ENCODE results near the gene KIAA0319L.
"Not testable (repeated sequence)": the region's sequence is repeated elsewhere in the genome, so short reads cannot be mapped to it uniquely, and the experiment has no call there.

Gene KIAA0319L

GRCh38 chr1:35481229-35481628 is 76.0 kb downstream of the KIAA0319L start:
- DNase-seq: no peak

DNA sequence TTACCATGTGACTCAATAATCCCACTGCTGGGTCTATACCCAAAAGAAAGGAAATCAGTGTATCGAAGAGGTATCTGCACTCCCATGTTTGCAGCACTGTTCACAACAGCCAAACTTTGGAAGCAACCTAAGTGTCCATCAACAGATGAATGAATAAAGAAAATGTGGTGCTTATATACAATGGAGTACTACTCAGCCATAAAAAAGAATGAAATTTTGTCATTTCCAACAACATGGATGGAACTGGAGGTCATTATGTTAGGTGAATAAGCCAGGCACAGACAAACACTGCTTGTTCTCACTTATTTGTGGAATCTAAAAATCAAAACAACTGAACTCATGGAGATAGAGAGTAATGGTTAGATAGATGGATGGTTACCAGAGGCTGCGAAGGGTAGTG is 79.3 kb downstream of the KIAA0319L start:
- DNase-seq: no peak

- no peak for DNase-seq
Measured at GRCh38 chr1:35475856-35476674, 81.1 kb downstream of the KIAA0319L start.

DNA sequence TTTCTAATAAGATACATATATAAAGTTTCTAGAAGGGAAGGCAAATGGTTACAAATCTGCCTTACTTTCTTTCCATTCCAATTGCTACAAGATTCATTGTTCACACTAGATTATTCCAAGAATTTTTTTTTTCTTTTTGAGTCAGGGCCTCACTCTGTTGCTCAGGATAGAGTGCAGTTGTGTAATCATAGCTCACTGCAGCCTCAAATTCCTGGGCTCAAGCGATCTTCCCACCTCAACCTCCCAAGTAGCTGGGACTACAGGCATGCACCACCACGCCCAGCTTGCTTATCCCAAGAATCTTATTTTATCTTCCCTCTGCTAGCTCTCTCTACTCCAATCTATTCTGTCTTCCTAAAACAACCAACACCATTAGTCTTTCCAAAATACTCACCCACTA is 81.8 kb downstream of the KIAA0319L start:
- no peak for DNase-seq

DNA sequence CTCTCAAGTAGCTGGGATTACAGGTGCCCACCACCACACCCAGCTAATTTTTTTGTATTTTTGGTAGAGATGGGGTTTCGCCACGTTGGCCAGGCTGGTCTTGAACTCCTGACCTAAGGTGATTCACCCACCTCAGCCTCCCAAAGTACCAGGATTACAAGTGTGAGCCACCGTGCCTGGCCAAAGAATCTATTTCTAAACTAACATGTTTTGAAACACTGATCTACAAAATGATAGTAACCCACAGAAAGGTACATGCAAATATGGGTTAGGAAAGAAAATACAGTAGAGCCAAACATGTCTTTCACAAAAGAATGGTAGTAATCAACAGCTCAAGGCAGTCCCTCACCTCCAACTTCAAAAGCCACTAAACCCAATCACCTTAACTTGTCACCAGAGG is 84.0 kb downstream of the KIAA0319L start:
- not testable (repeated sequence) for DNase-seq

GRCh38 chr1:35470977-35471613 is 86.1 kb downstream of the KIAA0319L start:
- DNase-seq: no peak

GRCh38 chr1:35466120-35466519 is 91.1 kb downstream of the KIAA0319L start:
- no peak for DNase-seq

DNA sequence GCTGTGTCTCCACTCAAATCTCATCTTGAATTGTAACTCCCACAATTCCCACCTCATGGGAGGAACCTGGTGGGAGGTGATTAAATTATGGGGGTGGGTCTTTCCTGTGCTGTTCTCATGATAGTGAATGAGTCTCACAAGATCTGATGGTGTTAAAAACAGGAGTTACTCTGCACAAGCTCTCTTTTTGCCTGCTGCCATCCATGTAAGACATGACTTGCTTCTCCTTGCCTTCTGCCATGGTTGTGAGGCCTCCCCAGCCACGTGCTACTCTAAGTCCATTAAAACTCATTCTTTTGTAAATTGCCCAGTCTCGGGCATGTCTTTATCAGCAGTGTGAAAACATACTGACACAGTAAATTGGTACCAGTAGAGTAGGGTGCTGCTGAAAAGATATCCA is 93.5 kb downstream of the KIAA0319L start:
- DNase-seq: not testable (repeated sequence)

DNA sequence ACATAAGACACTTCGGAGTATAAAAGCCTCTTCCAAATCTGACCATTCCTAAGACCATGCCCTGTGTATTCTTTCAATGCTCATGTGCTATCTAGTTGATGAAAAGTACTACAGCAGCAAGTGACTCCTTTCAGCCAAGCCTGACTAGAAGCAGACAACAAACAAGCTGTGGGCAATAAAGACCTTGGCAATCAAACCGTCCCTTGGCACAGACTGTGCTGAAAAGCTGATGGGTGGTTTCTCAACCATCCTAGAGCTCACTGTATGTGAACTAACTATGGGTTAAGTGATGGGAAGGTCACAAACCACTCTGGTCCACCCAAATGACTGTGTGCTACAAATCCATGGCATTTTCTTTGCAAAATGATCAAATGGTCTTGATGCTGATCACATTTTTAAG is 94.0 kb downstream of the KIAA0319L start:
- DNase-seq: no peak

DNA sequence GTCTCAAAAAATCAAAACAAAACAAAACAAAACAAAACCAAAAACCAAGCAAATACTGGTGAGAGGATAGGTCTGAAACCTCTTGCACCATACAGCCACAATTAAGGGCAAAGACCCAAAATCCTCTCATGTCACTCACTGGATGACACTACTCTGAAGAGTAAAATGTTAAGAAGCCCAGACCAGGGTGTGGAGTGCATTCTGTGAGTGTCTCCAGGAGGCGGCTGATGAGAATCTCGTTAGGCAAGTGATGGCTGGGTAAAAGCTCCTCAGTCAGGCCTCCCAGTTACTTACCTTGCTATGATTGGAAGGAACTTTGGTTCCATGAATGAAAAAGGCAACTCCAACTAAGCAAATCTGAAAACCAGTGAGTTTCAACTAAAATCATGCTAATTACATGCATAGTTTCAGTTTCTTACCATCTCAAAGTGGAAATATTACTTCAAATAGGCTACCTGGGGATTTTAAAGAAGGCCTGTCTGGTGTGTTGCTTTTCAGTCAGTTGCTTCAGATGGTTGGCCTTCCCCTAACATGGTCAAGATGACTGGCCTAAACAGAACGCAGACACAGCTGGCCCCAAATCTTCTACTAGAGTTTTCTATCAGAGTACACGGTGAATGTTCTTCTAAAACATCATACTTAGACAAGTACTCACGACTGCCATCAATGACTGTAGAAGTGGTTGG is 95.1 kb downstream of the KIAA0319L start:
- DNase-seq: no peak

GRCh38 chr1:35460796-35461195 is 96.4 kb downstream of the KIAA0319L start:
- DNase-seq: no peak

- DNase-seq: no peak
Measured at GRCh38 chr1:35454616-35455015, 102.6 kb downstream of the KIAA0319L start.

DNA sequence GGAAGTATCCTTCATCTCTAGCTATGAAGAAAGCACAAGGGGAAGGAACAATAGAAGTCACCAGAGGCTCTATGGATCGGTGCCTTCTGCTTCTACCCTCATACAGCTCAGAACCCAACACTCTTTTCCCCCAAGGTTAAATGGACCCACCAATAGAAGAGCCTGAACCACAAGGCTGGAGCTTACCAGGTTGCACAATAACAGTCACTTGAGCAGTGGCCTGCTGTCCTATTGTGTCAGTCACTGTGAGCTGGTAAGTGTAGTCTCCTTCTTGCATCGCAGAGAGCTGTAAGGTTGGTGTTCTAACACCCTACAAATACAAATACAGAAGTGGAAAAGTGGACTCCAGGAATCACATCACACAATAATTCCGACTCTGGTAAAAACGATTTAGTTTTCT is 103.0 kb downstream of the KIAA0319L start:
- no peak for DNase-seq

GRCh38 chr1:35453031-35453430 is 104.2 kb downstream of the KIAA0319L start:
- DNase-seq: no peak

DNA sequence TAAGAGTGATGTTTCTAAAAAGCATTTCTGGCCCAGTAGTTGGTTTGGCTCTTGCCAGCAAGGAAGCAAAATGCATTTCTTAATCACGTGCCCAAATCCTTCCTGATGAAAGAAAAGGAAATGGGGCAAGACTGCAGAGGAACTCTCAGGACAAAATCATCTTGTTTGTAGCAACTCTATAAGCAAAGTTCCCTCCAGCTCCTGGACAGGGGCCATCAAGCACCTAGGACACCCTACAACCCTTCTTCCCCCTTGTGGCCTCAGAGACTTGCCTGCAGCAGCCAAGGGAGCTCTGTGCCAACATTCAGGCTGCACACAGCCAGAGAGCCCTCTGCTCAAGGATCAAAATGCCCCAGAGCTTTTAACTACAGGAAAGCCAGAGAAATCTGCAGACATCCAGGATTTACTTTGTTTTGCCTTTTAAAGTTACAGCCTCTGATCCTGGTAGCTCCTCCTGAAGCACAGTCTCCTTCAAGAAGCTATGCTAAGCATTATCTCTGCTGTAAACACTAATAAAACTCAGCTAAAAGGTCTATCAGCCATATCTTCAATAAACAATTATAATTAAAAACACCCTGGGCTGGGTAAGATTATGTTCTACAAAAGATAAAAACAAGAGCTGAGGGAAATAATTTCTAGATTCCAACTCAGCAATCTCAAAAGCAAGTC is 105.0 kb downstream of the KIAA0319L start:
- no peak for DNase-seq

GRCh38 chr1:35451125-35451528 is 106.1 kb downstream of the KIAA0319L start:
- no peak for DNase-seq

DNA sequence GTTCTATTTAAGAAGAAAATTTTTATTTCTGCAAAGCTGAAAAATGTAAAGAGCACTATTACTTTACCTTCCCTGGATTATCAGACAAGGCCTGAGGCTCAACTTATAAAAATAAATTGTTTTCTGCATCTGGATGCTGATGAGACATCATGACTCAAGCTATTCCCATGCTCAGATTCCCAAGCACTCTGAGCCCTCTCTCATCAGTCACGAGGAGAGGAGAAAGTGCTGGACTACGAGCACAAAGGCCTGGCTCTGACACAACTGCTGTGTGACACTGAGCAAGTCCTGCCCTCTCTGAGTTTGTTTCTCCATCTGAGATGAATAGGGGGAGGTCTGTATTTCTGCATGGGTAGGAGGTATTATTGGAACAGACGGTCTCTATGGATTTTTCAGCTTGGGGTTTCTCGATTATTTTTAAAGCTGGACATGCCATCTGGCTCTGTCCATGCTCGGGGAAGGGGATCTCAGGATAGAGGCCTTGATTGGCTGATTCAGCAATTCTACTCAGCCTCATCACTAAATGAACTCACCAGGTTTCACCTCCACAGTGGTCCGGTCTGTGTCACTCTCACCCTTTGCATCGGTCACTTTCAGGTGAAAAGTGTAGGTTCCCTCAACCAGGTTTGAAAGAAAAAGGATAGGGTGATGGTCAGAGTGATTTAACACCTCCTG is 107.7 kb downstream of the KIAA0319L start:
- DNase-seq: no peak

DNA sequence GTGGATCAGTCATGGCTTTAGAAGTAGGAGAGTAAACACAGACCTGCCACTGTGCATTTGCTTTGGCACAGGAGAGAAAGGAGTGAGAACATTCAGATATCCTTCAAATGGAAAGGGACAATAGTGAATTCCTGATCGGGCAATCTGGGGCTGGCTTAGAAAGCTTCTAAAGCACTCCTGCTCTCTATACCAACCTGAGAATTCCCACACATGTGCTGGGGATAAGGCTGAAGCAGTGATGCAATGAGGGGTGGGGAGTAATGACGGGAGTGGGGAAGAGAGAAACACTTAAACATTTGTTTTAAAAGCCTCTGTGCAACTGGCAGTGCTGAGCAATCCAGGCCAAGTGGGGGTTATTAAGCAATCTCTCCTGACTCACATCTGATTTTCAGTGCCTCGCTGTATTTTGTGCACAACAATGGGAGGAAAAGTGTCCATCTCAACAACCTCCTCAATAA is 108.8 kb downstream of the KIAA0319L start:
- no peak for DNase-seq

GRCh38 chr1:35447278-35447677 is 109.9 kb downstream of the KIAA0319L start:
- DNase-seq: no peak

GRCh38 chr1:35444519-35444774 is 112.8 kb downstream of the KIAA0319L start:
- no peak for DNase-seq

GRCh38 chr1:35443768-35444518 is 113.3 kb downstream of the KIAA0319L start:
- DNase-seq: no peak

DNA sequence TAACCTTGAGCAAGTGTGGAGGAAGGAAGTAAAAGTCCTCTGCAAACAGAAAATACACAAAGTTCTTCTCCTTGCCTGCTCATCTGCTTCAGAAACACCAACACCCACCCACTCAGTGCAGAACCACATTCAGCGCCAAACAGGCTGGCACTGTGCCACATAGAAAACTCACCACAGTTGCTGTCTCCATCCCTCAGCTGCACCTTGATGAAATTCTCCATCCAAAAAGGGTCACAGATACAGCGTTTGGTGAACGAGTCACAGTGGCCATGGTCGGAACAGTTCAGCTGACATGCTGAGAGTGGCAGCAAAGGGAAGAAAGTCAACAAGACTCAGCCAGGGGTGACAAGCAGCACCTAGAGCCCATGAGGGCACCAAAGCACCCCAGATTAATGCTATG is 114.5 kb downstream of the KIAA0319L start:
- no peak for DNase-seq

All from activated gamma-delta T cell (primary cell).